DND-41 (cell line): ENCODE measurements around the gene ESRP2.

ENCODE experiments used
- EZH2 ChIP-seq: IDR thresholded peaks from 3 replicates; pipeline ENCODE4 v1.6.1; 2012; ENCODE audit warnings: borderline replicate concordance, low read depth, mild to moderate bottlenecking, moderate library complexity, low read length, inconsistent platforms; ENCODE audit not compliant: severe bottlenecking
- TF ChIP-seq, protein P1 (sequence below): IDR thresholded peaks from 2 replicates; pipeline ENCODE4 v1.5.1; 2012; ENCODE audit warnings: borderline replicate concordance, low read length, moderate library complexity, mild to moderate bottlenecking; ENCODE audit not compliant: poor library complexity, severe bottlenecking; ENCODE audit errors: extremely low read depth

DNA sequence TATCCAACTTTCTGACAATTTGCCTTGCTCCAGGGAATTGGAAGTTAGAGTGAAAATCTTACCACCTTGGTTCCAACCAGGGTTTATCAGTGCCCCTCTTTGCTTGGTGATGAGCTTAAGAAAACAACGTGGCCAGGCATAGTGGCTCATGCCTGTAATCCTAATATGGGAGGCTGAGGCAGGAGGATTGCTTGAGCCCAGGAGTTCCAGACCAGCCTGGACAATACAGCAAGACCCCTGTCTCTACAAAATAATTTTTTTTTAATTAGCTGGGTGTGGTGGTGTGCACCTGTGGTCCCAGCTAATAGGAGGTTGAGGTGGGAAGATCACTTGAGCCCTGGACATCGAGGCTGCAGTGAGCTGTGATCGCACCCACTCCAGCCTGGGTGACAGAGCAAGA is 49.8 kb upstream of the ESRP2 start:
- TF ChIP-seq, protein P1, sequence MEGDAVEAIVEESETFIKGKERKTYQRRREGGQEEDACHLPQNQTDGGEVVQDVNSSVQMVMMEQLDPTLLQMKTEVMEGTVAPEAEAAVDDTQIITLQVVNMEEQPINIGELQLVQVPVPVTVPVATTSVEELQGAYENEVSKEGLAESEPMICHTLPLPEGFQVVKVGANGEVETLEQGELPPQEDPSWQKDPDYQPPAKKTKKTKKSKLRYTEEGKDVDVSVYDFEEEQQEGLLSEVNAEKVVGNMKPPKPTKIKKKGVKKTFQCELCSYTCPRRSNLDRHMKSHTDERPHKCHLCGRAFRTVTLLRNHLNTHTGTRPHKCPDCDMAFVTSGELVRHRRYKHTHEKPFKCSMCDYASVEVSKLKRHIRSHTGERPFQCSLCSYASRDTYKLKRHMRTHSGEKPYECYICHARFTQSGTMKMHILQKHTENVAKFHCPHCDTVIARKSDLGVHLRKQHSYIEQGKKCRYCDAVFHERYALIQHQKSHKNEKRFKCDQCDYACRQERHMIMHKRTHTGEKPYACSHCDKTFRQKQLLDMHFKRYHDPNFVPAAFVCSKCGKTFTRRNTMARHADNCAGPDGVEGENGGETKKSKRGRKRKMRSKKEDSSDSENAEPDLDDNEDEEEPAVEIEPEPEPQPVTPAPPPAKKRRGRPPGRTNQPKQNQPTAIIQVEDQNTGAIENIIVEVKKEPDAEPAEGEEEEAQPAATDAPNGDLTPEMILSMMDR = no peak
- TF ChIP-seq EZH2 = no peak
